Measurements from ENCODE around the gene FBXO45. TPM values are rescaled to one million over a fixed set of nuclear protein-coding genes. Genes with fewer than 3 reads are reported as not detected.

FBXO45 gene
- polyA plus RNA-seq, 2 of the 4 experiments (the other 2 are of a cell fraction): 6.8 to 19.4 TPM

DNA sequence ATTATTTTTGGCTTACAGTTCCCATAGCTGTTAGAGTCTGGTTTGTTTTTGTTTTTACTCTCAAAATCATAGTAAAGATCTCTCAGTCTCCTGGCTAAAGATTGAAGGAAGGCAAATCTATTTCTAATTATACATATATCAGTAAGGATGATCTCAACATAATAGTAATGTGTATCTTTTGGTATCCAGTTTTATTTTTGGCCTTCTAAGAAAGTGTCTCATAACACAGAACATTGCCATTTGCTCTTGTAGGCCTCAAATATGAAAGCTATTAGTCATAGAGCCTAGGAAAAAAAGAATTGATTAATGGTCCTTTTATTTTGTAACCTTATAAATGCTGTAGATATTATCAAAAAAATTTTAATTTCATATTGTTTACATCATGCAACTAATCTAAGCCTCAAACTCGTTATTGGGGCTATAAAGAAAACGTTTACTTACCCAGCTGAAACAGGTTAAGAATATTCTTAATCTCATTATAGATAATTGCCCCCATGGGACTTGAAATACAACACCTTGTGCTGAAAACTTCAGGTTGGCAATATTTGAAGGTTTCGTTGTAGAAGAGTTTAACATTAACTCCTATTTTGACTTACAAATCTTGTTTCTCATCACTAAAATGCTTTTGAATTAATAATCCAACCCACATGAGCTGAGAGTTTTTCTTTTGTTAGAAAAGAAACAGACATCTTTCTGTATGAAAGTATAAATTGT, 16.7 kb downstream of the FBXO45 start (continued):
- TF ChIP-seq, protein P1, sequence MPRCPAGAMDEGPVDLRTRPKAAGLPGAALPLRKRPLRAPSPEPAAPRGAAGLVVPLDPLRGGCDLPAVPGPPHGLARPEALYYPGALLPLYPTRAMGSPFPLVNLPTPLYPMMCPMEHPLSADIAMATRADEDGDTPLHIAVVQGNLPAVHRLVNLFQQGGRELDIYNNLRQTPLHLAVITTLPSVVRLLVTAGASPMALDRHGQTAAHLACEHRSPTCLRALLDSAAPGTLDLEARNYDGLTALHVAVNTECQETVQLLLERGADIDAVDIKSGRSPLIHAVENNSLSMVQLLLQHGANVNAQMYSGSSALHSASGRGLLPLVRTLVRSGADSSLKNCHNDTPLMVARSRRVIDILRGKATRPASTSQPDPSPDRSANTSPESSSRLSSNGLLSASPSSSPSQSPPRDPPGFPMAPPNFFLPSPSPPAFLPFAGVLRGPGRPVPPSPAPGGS (IDR thresholded peaks at IDR 0.05): no peak
- TF ChIP-seq FOSL2 (IDR thresholded peaks at IDR 0.05) (no peak), FOSL2 (CRISPR knock-in tag; IDR thresholded peaks at IDR 0.05) (no peak)

DNA sequence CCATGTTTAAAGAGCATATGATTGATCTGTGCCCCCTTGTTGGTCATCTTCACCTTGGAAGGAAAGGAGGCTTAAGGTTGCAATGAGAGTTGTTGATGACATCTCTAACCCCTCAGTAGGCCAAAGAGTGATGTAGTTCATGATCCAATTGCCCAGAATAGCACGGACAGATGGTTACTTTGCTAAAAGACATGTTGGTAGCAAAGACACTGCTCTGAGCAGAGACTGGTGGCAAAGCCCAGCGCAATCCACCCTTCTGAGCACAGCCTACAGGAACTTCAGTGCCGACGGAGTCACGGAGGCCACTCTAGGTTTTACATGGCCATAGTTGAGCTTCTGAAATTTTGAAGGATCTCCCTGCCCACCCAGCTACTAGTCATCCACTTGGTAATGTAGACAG, 21.8 kb downstream of the FBXO45 start:
- H3K4me3 ChIP-seq: no peak overlapping the region
- no peak overlapping the region for H3K27ac ChIP-seq
- WGBS (ENCODE audit: missing lambda C conversion rate): 98% methylated on average over 5 of the region's 5 CpGs
- no peak for ATAC-seq
- peaks cover 7% of the 10 kb centered on the region; the same call in 2 of the 3 replicates for H3K4me1 ChIP-seq
- ChIA-PET POLR2A (no interaction called here), CTCF (interaction anchor here (2.9 kb wide), 1 partner anchor 19 kb away, joined by 12 read pairs; no protein-coding TSS in a partner anchor)
- no peak for DNase-seq (ENCODE audit: low read depth in 1 of 2, low spot score in 1 of 2)
- no peak for FAIRE-seq
- TF ChIP-seq, protein P2, sequence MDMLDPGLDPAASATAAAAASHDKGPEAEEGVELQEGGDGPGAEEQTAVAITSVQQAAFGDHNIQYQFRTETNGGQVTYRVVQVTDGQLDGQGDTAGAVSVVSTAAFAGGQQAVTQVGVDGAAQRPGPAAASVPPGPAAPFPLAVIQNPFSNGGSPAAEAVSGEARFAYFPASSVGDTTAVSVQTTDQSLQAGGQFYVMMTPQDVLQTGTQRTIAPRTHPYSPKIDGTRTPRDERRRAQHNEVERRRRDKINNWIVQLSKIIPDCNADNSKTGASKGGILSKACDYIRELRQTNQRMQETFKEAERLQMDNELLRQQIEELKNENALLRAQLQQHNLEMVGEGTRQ (IDR thresholded peaks at IDR 0.05): no peak
- TF ChIP-seq CBX2 (IDR thresholded peaks at IDR 0.05; ENCODE audit: borderline replicate concordance, low read depth) (no peak), JUNB (IDR thresholded peaks at IDR 0.05) (no peak), EHMT2 (IDR thresholded peaks at IDR 0.05; ENCODE audit: low read depth) (no peak), EP300 (IDR thresholded peaks at IDR 0.05) (no peak), SMC3 (IDR thresholded peaks at IDR 0.05) (no peak), SREBF2 (IDR thresholded peaks at IDR 0.05) (no peak), EHF (CRISPR knock-in tag; IDR thresholded peaks at IDR 0.05) (no peak), POLR2AphosphoS2 (conservative IDR thresholded peaks at IDR 0.05; ENCODE audit: low read length) (no peak), ESRRA (IDR thresholded peaks at IDR 0.05; ENCODE audit: borderline replicate concordance, low read length) (no peak)
- TF ChIP-seq, protein P3, sequence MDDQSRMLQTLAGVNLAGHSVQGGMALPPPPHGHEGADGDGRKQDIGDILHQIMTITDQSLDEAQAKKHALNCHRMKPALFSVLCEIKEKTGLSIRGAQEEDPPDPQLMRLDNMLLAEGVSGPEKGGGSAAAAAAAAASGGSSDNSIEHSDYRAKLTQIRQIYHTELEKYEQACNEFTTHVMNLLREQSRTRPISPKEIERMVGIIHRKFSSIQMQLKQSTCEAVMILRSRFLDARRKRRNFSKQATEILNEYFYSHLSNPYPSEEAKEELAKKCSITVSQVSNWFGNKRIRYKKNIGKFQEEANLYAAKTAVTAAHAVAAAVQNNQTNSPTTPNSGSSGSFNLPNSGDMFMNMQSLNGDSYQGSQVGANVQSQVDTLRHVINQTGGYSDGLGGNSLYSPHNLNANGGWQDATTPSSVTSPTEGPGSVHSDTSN (IDR thresholded peaks at IDR 0.05): no peak
- TF ChIP-seq, protein P4, sequence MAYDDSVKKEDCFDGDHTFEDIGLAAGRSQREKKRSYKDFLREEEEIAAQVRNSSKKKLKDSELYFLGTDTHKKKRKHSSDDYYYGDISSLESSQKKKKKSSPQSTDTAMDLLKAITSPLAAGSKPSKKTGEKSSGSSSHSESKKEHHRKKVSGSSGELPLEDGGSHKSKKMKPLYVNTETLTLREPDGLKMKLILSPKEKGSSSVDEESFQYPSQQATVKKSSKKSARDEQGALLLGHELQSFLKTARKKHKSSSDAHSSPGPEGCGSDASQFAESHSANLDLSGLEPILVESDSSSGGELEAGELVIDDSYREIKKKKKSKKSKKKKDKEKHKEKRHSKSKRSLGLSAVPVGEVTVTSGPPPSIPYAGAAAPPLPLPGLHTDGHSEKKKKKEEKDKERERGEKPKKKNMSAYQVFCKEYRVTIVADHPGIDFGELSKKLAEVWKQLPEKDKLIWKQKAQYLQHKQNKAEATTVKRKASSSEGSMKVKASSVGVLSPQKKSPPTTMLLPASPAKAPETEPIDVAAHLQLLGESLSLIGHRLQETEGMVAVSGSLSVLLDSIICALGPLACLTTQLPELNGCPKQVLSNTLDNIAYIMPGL (CRISPR knock-in tag; IDR thresholded peaks at IDR 0.05; ENCODE audit: borderline replicate concordance): no peak
- no peaks in the 10 kb centered on the region for H3K9me3 ChIP-seq
- no peak overlapping the region for H3K4me2 ChIP-seq

DNA sequence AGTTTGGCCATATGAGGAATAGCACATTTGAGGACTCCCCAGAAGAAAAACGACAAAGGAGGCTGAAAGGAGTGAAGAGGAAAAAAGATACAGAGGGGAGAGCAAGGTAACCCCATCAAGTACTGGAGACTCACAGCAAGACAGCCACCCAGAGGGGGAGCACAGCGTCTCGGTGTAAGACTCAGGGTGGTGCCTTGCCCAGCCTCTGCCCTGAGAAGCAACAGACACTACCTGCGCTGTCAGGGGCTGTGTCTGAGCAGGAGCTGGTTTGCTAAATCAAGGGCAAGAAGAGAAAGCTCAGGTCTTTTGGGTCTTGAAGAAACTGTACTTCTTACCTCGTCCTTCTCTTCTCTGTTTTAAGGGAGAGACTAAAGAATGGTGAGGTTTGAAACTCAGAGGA, 27.9 kb downstream of the FBXO45 start:
- no peaks in the 10 kb centered on the region for H3K9me3 ChIP-seq
- WGBS (ENCODE audit: missing lambda C conversion rate): 12% methylated on average over 5 of the region's 5 CpGs
- peak; percentile 62 to 82; a peak in 5 of 6 replicates for ATAC-seq
- peak in 1 of 2 experiments; percentile 13 for DNase-seq (ENCODE audit: low read depth in 1 of 2, low spot score in 1 of 2)
- no peak overlapping the region for H3K4me3 ChIP-seq
- H3K4me2 ChIP-seq: peak overlapping the region; percentile 43; the same call in 1 of the 3 replicates
- FAIRE-seq: no peak
- ChIA-PET CTCF (interaction anchor here (1.1 to 1.4 kb wide), 2 partner anchors 13 to 60 kb away, joined by 3 to 9 read pairs; no protein-coding TSS in a partner anchor), POLR2A (no interaction called here)
- H3K4me1 ChIP-seq: no peaks in the 10 kb centered on the region
- no peak overlapping the region for H3K27ac ChIP-seq
- TF ChIP-seq, protein P3 (IDR thresholded peaks at IDR 0.05): no peak
- no peak for TF ChIP-seq RARB (CRISPR knock-in tag; IDR thresholded peaks at IDR 0.05)
- TF ChIP-seq HEYL (CRISPR knock-in tag; IDR thresholded peaks at IDR 0.05): no peak
- TF ChIP-seq, protein P5, sequence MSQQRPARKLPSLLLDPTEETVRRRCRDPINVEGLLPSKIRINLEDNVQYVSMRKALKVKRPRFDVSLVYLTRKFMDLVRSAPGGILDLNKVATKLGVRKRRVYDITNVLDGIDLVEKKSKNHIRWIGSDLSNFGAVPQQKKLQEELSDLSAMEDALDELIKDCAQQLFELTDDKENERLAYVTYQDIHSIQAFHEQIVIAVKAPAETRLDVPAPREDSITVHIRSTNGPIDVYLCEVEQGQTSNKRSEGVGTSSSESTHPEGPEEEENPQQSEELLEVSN (IDR thresholded peaks at IDR 0.05; ENCODE audit: borderline replicate concordance, low read depth): no peak
- TF ChIP-seq KDM5A (IDR thresholded peaks at IDR 0.05): no peak
- no peak for TF ChIP-seq ZFP36 (IDR thresholded peaks at IDR 0.05; ENCODE audit: borderline replicate concordance, partially characterized antibody)
- no peak for TF ChIP-seq CHD4 (IDR thresholded peaks at IDR 0.05; ENCODE audit: borderline replicate concordance)
- no peak for TF ChIP-seq HOXB5 (CRISPR knock-in tag; IDR thresholded peaks at IDR 0.05)
- no peak for TF ChIP-seq FOXS1 (CRISPR knock-in tag; IDR thresholded peaks at IDR 0.05)
- TF ChIP-seq, protein P6, sequence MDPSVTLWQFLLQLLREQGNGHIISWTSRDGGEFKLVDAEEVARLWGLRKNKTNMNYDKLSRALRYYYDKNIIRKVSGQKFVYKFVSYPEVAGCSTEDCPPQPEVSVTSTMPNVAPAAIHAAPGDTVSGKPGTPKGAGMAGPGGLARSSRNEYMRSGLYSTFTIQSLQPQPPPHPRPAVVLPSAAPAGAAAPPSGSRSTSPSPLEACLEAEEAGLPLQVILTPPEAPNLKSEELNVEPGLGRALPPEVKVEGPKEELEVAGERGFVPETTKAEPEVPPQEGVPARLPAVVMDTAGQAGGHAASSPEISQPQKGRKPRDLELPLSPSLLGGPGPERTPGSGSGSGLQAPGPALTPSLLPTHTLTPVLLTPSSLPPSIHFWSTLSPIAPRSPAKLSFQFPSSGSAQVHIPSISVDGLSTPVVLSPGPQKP (IDR thresholded peaks at IDR 0.05; ENCODE audit: low read depth, low read length): no peak
- no peak for TF ChIP-seq RFX5 (IDR thresholded peaks at IDR 0.05)
- TF ChIP-seq ESRRA (IDR thresholded peaks at IDR 0.05; ENCODE audit: borderline replicate concordance, low read length): no peak
- TF ChIP-seq FOSL2 (IDR thresholded peaks at IDR 0.05): no peak
- no peak for TF ChIP-seq FOSL2 (CRISPR knock-in tag; IDR thresholded peaks at IDR 0.05)
- no peak for TF ChIP-seq SREBF2 (IDR thresholded peaks at IDR 0.05)
- TF ChIP-seq CBX8 (IDR thresholded peaks at IDR 0.05): no peak

All from A549 (cell line).